ENCODE measurements around the gene ALKBH6.
"Not testable (repeated sequence)": the region's sequence is repeated elsewhere in the genome, so short reads cannot be mapped to it uniquely, and the experiment has no call there.

Gene ALKBH6

DNA sequence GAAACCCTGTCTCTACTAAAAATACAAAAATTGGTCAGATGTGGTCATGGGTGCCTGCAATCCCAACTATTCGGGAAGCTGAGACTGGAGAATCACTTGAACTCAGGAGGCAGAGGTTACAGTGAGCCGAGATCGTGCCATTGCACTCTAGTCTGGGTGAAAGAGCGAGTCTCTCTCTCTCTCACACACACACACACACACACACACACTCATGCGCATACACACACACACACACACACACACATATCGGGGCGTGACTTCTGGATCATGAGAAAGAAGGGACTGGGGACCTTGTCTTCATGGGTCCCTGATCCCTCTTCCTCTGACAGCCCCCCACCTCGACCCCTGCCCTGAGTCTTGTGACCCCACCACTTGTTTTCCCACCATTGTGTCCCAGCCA lies 30.8 kb downstream of the ALKBH6 start:
- no peak overlapping the region for H3K4me3 ChIP-seq (ENCODE audit: low read depth, low read length)
- TF ChIP-seq, protein P1, sequence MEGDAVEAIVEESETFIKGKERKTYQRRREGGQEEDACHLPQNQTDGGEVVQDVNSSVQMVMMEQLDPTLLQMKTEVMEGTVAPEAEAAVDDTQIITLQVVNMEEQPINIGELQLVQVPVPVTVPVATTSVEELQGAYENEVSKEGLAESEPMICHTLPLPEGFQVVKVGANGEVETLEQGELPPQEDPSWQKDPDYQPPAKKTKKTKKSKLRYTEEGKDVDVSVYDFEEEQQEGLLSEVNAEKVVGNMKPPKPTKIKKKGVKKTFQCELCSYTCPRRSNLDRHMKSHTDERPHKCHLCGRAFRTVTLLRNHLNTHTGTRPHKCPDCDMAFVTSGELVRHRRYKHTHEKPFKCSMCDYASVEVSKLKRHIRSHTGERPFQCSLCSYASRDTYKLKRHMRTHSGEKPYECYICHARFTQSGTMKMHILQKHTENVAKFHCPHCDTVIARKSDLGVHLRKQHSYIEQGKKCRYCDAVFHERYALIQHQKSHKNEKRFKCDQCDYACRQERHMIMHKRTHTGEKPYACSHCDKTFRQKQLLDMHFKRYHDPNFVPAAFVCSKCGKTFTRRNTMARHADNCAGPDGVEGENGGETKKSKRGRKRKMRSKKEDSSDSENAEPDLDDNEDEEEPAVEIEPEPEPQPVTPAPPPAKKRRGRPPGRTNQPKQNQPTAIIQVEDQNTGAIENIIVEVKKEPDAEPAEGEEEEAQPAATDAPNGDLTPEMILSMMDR (IDR thresholded peaks at IDR 0.05; ENCODE audit: borderline replicate concordance, insufficient read depth, low read depth, low read length) = no peak

DNA sequence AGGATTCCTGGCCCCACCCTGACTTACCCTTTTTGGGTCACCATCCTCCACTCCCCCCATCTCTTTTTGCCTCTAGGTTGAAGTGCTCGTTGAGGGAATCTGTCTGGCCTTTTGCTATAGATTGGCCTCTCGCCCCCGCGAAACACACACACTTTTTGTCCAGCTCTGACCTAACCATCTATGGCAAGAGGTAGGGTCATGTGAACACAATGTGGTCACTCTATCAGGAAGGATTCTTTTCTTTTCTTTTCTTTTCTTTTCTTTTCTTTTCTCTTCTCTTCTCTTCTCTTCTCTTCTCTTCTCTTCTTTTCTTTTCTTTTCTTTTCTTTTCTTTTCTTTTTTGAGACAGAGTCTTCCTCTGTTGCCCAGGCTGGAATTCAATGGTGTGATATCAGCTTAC lies 33.0 kb downstream of the ALKBH6 start:
- not testable (repeated sequence) for H3K4me3 ChIP-seq (ENCODE audit: low read depth, low read length)

DNA sequence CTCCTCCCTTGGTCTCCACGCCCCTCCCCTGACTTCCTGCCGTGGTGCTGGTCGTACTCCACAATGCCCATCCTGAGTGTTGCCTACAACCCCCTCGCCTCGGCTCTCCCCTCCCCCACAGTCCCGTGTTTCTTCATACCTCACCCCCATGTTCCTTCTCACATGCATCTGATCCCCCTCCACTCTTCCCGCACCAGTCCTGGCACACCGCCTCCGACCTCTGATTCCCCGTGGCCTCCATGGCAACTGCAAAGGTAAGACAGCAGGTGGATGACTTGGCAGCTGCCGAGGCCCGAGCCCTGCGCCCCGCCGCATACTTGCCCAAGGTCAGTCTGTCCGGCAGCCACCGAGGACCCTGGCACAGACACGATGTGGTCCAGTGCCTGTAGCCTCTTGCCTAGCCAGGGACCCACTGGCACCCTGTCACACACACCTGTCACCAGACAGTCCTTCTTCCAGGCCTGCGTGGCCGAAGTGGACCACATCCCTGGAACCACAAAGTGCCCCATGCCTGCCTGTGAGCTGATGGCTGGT lies 35.1 kb downstream of the ALKBH6 start:
- no peak overlapping the region for H3K4me3 ChIP-seq (ENCODE audit: low read depth, low read length)
- TF ChIP-seq, protein P1 (IDR thresholded peaks at IDR 0.05; ENCODE audit: borderline replicate concordance, insufficient read depth, low read depth, low read length) = no peak

DNA sequence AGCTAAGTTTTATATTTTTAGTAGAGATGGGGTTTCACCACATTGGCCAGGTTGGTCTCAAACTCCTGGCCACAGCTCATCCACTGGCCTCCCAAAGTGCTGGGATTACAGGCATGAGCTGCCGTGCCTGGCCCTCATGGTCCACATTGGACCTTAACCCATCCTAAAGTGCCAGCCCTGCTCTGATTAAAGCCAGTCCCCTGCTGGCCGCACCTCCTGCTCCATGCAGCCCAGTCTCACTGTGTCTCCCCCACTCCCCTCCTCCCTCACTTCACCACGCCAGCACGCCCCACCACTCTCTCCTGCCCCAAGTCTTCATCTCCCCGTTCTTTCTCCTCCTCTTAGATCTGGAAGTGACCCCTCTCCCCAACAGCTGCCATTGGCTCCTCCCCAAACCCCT lies 35.7 kb downstream of the ALKBH6 start:
- TF ChIP-seq, protein P1 (IDR thresholded peaks at IDR 0.05; ENCODE audit: borderline replicate concordance, insufficient read depth, low read depth, low read length) = no peak
- no peak overlapping the region for H3K4me3 ChIP-seq (ENCODE audit: low read depth, low read length)

DNA sequence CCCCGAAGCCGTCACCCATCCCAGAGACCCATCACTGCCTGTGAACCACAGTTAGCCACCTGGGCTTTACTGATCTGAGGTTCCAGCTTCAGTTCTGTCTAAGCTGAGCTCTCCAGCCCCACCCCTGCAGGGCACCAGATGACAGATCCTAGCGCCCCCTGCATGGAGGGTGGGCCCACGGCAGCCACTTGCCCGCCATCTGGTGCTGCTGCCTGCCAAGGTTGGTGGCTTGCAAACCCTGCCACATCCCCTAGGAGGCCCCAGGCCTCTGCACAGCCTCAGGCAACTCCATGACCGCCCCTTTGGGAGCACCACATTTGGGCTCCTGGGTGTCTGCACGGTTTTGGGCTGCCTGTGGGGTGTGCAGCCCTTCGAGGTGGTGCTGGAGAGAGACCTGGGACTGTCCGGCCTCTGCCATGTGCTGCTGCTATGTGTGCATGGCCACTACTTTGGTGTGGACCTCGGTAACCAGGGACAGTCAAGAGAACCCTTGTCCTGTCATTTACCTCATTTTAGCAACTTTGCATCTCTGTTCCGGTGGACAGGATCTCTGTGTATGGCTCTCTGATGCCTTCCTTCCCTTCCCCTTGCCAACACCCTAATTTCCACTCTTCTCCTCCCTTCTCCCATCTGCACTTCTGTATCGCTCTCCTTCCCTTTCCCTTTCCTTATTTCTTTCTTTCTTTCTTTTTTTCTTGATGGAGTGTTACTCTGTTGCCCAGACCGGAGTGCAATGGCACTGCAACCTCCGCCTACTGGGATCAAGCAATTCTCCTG lies 36.4 kb downstream of the ALKBH6 start:
- no peak overlapping the region for H3K4me3 ChIP-seq (ENCODE audit: low read depth, low read length)
- TF ChIP-seq, protein P1 (IDR thresholded peaks at IDR 0.05; ENCODE audit: borderline replicate concordance, insufficient read depth, low read depth, low read length) = peak; percentile 42; the same call in 1 of the 2 replicates

DNA sequence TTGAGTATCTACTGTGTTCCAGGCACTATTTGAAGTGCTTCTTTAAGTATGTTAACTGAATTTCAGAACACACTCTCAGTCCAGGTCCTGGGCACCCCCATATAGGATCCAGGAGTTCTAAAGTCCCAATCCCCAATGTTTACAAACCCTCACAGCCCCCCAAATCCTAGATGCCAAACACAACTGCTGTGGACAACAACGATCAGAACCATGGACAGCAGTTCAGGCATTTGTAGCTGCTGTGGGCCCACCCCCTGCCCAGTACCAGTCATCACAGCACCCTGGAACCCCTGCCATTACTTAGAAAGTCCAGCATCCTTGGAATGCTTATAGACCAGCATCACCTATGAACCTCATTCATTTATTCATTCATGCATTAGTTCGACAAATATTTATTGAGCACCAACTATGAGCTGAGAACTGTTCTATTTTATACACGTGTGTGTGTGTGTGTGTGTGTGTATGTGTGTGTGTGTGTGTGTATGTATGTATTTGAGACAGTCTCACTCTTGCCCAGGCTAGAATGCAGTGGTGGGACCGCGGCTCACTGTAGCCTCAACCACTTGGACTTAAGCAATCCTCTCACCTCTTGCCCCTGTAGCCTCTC lies 38.3 kb downstream of the ALKBH6 start:
- TF ChIP-seq, protein P1 (IDR thresholded peaks at IDR 0.05; ENCODE audit: borderline replicate concordance, insufficient read depth, low read depth, low read length) = no peak

DNA sequence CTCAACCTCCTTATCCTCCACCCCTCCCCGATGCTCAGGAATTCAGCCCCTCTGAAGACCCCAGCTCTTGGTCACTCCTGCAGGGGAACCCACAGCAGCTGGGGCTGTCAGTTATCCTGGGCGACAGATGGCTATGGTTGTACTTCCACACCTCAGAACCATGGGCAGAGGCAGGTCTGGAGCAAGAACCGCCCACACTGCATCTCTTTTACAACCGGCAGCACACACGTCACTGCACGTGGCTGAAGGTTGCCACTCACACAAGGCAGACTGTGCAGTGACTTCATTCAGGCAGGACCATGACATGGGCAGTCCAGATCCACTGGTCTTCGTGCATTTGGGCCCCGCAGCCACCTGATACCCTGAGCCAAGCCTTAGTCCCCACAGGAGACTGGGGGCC lies 40.5 kb downstream of the ALKBH6 start:
- TF ChIP-seq, protein P1 (IDR thresholded peaks at IDR 0.05; ENCODE audit: borderline replicate concordance, insufficient read depth, low read depth, low read length) = no peak
- H3K4me3 ChIP-seq (ENCODE audit: low read depth, low read length) = no peak overlapping the region

More for the DNA sequence above, 38.3 kb downstream of the ALKBH6 start:
- no peak overlapping the region for H3K4me3 ChIP-seq (ENCODE audit: low read depth, low read length)
